ENCODE results near the gene SEC16A.

DNA sequence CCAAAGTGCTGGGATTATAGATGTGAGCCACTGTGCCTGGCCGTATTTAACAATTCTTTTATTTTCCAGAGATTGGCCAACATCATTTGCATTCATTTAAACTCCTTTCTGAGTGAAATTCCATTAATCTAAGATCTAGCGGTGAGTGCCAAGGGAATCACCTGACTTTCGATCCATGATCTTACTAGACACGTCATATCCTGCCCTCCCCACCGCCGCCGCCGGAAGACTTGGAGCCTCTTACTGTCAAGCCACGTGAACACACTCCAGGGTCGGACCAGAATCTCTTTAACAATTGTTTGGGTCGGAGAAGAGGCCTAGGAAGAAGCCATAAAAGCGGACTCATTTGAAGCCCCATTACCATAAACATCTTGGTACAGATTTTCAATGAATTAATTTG, 56.1 kb downstream of the SEC16A start:
- TF ChIP-seq FOXM1 (IDR thresholded peaks at IDR 0.05; ENCODE audit: borderline replicate concordance) (no peak), NFRKB (IDR thresholded peaks at IDR 0.05) (no peak), FOXK2 (IDR thresholded peaks at IDR 0.05) (no peak)
- TF ChIP-seq, protein P1, sequence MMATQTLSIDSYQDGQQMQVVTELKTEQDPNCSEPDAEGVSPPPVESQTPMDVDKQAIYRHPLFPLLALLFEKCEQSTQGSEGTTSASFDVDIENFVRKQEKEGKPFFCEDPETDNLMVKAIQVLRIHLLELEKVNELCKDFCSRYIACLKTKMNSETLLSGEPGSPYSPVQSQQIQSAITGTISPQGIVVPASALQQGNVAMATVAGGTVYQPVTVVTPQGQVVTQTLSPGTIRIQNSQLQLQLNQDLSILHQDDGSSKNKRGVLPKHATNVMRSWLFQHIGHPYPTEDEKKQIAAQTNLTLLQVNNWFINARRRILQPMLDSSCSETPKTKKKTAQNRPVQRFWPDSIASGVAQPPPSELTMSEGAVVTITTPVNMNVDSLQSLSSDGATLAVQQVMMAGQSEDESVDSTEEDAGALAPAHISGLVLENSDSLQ (IDR thresholded peaks at IDR 0.05) = no peak

All from HEK293T (cell line).